ENCODE measurements around the gene DNAH8. TPM values are rescaled to one million over a fixed set of nuclear protein-coding genes. Genes with fewer than 3 reads are reported as not detected.

The DNAH8 gene
- total RNA-seq, 1 experiment from 2014 or later, result 0.15 TPM

DNA sequence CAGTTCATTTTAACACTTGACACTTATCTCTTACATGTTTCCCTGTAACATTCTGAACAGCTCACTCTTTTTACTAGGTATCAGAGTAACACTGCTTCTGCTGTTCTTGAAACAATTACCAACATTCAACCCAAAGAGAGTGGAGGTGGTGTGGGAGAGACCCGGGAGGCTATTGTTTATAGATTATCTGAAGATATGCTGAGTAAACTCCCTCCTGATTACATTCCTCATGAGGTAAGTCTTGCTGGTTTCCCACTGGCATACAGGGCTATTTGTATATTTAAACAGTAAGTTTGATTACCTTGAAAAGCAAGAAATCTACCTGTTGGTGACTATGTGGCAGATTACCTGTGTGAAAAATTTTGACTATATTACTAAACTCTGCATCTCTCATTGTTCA is 293.6 kb downstream of the DNAH8 start:
- no peaks in the 10 kb centered on the region for H3K9me3 ChIP-seq (ENCODE audit: low read length)
- no peaks in the 10 kb centered on the region for H3K36me3 ChIP-seq (ENCODE audit: low read depth, low read length)
- peaks cover 66% of the 10 kb centered on the region for H3K27me3 ChIP-seq (ENCODE audit: low read length)
- BruUV-seq (replicated peaks), result no TSS peak
- no peaks in the 10 kb centered on the region for H3K4me1 ChIP-seq (ENCODE audit: insufficient read depth, low read length)
- no peak overlapping the region for H3K4me3 ChIP-seq (ENCODE audit: low read length)
- DNase-seq (no peak), ATAC-seq (no peak)
- intact Hi-C loops (cut with micrococcal nuclease), result no loop called here
- no peak overlapping the region for H3K4me2 ChIP-seq (ENCODE audit: low read length)
- TF ChIP-seq EZH2 (IDR thresholded peaks at IDR 0.05; ENCODE audit: low read length, unreplicated experiment) (no peak), EZH2phosphoT487 (IDR thresholded peaks at IDR 0.05; ENCODE audit: borderline replicate concordance, low read length) (no peak)
- TF ChIP-seq, protein P1, sequence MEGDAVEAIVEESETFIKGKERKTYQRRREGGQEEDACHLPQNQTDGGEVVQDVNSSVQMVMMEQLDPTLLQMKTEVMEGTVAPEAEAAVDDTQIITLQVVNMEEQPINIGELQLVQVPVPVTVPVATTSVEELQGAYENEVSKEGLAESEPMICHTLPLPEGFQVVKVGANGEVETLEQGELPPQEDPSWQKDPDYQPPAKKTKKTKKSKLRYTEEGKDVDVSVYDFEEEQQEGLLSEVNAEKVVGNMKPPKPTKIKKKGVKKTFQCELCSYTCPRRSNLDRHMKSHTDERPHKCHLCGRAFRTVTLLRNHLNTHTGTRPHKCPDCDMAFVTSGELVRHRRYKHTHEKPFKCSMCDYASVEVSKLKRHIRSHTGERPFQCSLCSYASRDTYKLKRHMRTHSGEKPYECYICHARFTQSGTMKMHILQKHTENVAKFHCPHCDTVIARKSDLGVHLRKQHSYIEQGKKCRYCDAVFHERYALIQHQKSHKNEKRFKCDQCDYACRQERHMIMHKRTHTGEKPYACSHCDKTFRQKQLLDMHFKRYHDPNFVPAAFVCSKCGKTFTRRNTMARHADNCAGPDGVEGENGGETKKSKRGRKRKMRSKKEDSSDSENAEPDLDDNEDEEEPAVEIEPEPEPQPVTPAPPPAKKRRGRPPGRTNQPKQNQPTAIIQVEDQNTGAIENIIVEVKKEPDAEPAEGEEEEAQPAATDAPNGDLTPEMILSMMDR (conservative IDR thresholded peaks at IDR 0.05; ENCODE audit: low read depth, low read length), result no peak
- H3K79me2 ChIP-seq (ENCODE audit: low read length), result no peaks in the 10 kb centered on the region
- H3K27ac ChIP-seq (ENCODE audit: low read length), result no peak overlapping the region
- no peak overlapping the region for H3K9ac ChIP-seq (ENCODE audit: low read length)
- H3F3A ChIP-seq (ENCODE audit: low read length, unreplicated experiment), result no peaks in the 10 kb centered on the region
- ChIA-PET CTCF (interaction anchor here (0.6 kb wide), 1 partner anchor 21 kb away, joined by 3 read pairs; no protein-coding TSS in a partner anchor), POLR2A (ENCODE audit: unreplicated experiment) (no interaction called here)
- H4K20me1 ChIP-seq (ENCODE audit: low read length), result no peaks in the 10 kb centered on the region
- H3K9me2 ChIP-seq (replicated peaks; ENCODE audit: low read length), result no peaks in the 10 kb centered on the region
- no peak overlapping the region for H2AFZ ChIP-seq (ENCODE audit: low read length)

DNA sequence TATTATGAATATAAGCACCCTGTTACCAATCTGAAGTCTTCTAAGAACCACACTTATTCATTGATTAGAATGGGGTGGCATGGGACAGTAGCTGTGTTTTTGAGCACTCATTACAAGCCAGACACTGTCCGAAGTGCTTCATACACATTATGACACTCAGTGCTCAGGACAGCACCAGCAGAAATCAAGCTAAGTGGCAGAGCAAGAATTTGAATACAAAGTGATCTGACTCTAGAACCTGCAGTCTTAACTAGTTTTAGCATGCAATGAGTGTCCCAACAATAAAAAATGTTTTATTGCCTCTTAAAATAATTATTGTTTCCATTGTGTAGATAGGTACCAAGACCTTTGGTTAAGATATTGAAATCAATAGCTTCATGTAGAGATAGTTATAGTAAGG is 294.4 kb downstream of the DNAH8 start:
- Histone ChIP-seq H2AFZ (ENCODE audit: low read length) (no peak overlapping the region), H4K20me1 (ENCODE audit: low read length) (no peaks in the 10 kb centered on the region), H3K27ac (ENCODE audit: low read length) (no peak overlapping the region), H3K9ac (ENCODE audit: low read length) (no peak overlapping the region), H3K4me2 (ENCODE audit: low read length) (no peak overlapping the region), H3K9me3 (ENCODE audit: low read length) (no peaks in the 10 kb centered on the region), H3K4me3 (ENCODE audit: low read length) (no peak overlapping the region), H3K36me3 (ENCODE audit: low read depth, low read length) (no peaks in the 10 kb centered on the region), H3F3A (ENCODE audit: low read length, unreplicated experiment) (no peaks in the 10 kb centered on the region), H3K27me3 (ENCODE audit: low read length) (peaks cover 62% of the 10 kb centered on the region), H3K4me1 (ENCODE audit: insufficient read depth, low read length) (no peaks in the 10 kb centered on the region), H3K9me2 (replicated peaks; ENCODE audit: low read length) (no peaks in the 10 kb centered on the region), H3K79me2 (ENCODE audit: low read length) (no peaks in the 10 kb centered on the region)
- ATAC-seq, result no peak
- no peak for TF ChIP-seq EZH2 (IDR thresholded peaks at IDR 0.05; ENCODE audit: low read length, unreplicated experiment)
- no peak for TF ChIP-seq EZH2phosphoT487 (IDR thresholded peaks at IDR 0.05; ENCODE audit: borderline replicate concordance, low read length)
- TF ChIP-seq, protein P1 (conservative IDR thresholded peaks at IDR 0.05; ENCODE audit: low read depth, low read length), result no peak
- ChIA-PET POLR2A (ENCODE audit: unreplicated experiment) (no interaction called here), CTCF (no interaction called here)
- intact Hi-C loops (cut with micrococcal nuclease), result no loop called here
- BruUV-seq (replicated peaks), result no TSS peak
- no peak for DNase-seq

DNA sequence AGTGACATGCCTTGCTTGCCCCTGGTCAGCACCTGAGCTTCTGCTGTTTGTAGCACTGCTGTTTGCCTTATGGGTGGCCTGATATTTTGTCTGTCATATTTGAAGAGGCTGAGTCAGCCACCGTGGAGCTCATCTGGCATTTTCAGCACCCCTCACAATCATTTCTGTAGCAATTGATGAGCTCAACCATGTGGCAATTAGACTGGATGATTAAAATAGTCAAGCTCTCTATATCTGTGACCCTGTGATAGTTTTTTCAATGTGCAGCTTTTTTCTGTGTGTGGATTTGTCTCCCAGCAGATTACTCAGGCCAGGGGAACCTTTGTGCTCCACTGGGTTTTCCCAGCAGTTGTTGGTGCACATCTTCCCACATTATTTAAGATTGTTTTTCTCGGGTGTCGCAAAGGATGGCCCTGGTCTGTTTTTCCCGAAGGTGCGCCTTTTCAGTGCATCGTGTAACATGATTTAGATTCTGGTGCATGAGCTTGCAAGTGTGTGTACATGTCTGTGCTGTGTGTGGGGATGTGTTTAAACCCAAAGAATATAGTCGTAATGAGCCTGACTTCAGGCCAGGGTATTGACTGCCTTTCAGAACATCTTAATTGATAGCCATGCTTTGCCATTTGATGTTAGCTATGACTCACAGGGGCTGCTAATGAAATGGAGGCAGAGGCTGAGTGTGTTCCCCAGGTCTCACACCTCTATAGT is 301.9 kb downstream of the DNAH8 start:
- CTCF ChIA-PET, result no interaction called here

More for the DNA sequence above, 301.9 kb downstream of the DNAH8 start:
- no peaks in the 10 kb centered on the region for H3F3A ChIP-seq (ENCODE audit: low read length, unreplicated experiment)
- POLR2A ChIA-PET (ENCODE audit: unreplicated experiment), result no interaction called here
- H3K27ac ChIP-seq (ENCODE audit: low read length), result no peak overlapping the region
- H3K9ac ChIP-seq (ENCODE audit: low read length), result no peak overlapping the region
- no peaks in the 10 kb centered on the region for H3K79me2 ChIP-seq (ENCODE audit: low read length)
- no peak overlapping the region for H3K4me3 ChIP-seq (ENCODE audit: low read length)
- ATAC-seq (no peak), DNase-seq (no peak)
- peaks cover 59% of the 10 kb centered on the region for H3K27me3 ChIP-seq (ENCODE audit: low read length)
- H3K4me1 ChIP-seq (ENCODE audit: insufficient read depth, low read length), result no peaks in the 10 kb centered on the region
- no peak for TF ChIP-seq EZH2phosphoT487 (IDR thresholded peaks at IDR 0.05; ENCODE audit: borderline replicate concordance, low read length)
- TF ChIP-seq, protein P1 (conservative IDR thresholded peaks at IDR 0.05; ENCODE audit: low read depth, low read length), result no peak
- no peak for TF ChIP-seq EZH2 (IDR thresholded peaks at IDR 0.05; ENCODE audit: low read length, unreplicated experiment)
- no peaks in the 10 kb centered on the region for H3K9me2 ChIP-seq (replicated peaks; ENCODE audit: low read length)
- no peak overlapping the region for H3K4me2 ChIP-seq (ENCODE audit: low read length)
- H3K36me3 ChIP-seq (ENCODE audit: low read depth, low read length), result no peaks in the 10 kb centered on the region
- no TSS peak for BruUV-seq (replicated peaks)
- H3K9me3 ChIP-seq (ENCODE audit: low read length), result no peaks in the 10 kb centered on the region
- no peak overlapping the region for H2AFZ ChIP-seq (ENCODE audit: low read length)
- intact Hi-C loops (cut with micrococcal nuclease), result no loop called here
- H4K20me1 ChIP-seq (ENCODE audit: low read length), result no peaks in the 10 kb centered on the region
